ENCODE results near the gene PXDN.

The PXDN gene

GRCh38 chr2:1774929-1775328 lies 30.6 kb upstream of the PXDN start:
- no peak for TF ChIP-seq CTCF (IDR thresholded peaks at IDR 0.05; ENCODE audit: low read length, missing control alignments)
- DNase-seq (ENCODE audit: low read depth) = no peak
- H3K4me3 ChIP-seq (replicated peaks; ENCODE audit: low read depth, low read length) = no peak overlapping the region

GRCh38 chr2:1773883-1774282 lies 29.6 kb upstream of the PXDN start:
- no peak for DNase-seq (ENCODE audit: low read depth)
- TF ChIP-seq CTCF (IDR thresholded peaks at IDR 0.05; ENCODE audit: low read length, missing control alignments) = no peak

GRCh38 chr2:1772471-1773267 lies 28.4 kb upstream of the PXDN start:
- H3K4me3 ChIP-seq (replicated peaks; ENCODE audit: low read depth, low read length) = no peak overlapping the region
- DNase-seq (ENCODE audit: low read depth) = no peak
- TF ChIP-seq CTCF (IDR thresholded peaks at IDR 0.05; ENCODE audit: low read length, missing control alignments) = no peak

More at GRCh38 chr2:1773883-1774282, 29.6 kb upstream of the PXDN start:
- no peak overlapping the region for H3K4me3 ChIP-seq (replicated peaks; ENCODE audit: low read depth, low read length)

GRCh38 chr2:1771626-1772280 lies 27.4 kb upstream of the PXDN start:
- DNase-seq (ENCODE audit: low read depth) = no peak
- H3K4me3 ChIP-seq (replicated peaks; ENCODE audit: low read depth, low read length) = no peak overlapping the region
- no peak for TF ChIP-seq CTCF (IDR thresholded peaks at IDR 0.05; ENCODE audit: low read length, missing control alignments)

- no peak overlapping the region for H3K4me3 ChIP-seq (replicated peaks; ENCODE audit: low read depth, low read length)
- no peak for DNase-seq (ENCODE audit: low read depth)
- no peak for TF ChIP-seq CTCF (IDR thresholded peaks at IDR 0.05; ENCODE audit: low read length, missing control alignments)
These were observed 26.5 kb upstream of the PXDN start for GRCh38 chr2:1770566-1771380.

- peak; percentile 83 for DNase-seq (ENCODE audit: low read depth)
- peak; percentile 84 for TF ChIP-seq CTCF (IDR thresholded peaks at IDR 0.05; ENCODE audit: low read length, missing control alignments)
- no peak overlapping the region for H3K4me3 ChIP-seq (replicated peaks; ENCODE audit: low read depth, low read length)
These were observed 25.5 kb upstream of the PXDN start for GRCh38 chr2:1769703-1770422.
